GM18873 (cell line): Measurements from ENCODE around the gene CYP2C19.
"Not testable (repeated sequence)": the region's sequence is repeated elsewhere in the genome, so short reads cannot be mapped to it uniquely, and the experiment has no call there.

ENCODE experiments used
- ATAC-seq: cut with Tn5 transposase; IDR thresholded peaks from one replicate; pipeline ENCODE4 v1.9.1; 2021; ENCODE audit warnings: mild to moderate bottlenecking, moderate library complexity, moderate number of reproducible peaks; ENCODE audit not compliant: unreplicated experiment, low FRiP score

CYP2C19 gene

DNA sequence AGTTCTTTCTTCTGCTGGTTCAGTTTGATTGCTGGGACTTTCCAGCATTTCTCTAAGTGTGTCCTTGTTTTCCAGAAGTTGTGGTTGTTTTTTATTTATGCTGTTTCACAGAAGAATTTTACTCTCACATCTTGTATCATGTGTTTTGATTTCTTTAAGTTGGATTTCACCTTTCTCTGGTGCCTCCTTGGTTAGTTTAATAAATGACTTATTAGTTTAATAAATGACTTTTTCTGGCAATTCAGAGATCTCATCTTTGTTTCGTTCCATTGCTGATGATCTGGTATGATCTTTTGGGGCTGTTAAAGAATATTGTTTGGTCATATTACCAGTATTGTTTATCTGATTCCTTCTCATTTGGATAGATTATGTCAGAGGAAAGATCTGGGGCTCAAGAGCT is 116.2 kb downstream of the CYP2C19 start:
- no peak for ATAC-seq

DNA sequence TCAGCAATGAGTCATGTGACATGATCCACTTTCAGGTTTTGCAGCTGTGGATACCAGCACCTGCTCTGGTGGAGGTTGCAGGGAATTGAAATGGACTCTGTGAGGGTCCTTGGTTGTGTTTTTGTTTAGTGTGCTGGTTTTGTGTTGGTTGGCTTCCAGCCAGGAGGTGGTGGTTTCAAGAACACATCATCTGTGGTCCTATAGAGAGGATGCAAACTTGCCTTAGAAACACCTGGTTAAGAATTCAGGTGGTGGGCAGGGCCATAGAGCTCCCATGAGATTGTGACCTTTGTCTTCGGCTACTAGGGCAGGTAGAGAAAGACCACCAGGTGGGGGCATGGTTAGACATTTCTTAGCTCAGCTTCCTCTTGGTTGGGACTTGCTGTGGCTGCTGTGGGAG is 116.7 kb downstream of the CYP2C19 start:
- no peak for ATAC-seq

DNA sequence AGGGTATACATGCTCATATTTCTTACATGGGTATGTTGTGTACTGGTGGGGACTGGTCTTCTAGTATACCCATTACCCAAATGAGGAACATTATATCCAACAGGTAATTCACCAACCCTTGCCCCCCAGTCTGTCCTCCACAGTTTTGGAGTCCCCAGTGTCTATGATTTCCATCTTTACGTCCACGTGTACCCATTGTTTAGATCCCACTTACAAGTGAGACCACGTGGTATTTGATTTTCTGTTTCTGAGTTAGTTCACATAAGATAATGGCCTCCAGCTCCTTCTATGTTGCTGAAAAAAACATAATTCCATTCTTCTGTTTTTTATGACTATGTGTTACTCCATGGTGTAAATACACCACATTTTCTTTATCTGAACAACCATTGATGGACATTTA is 126.6 kb downstream of the CYP2C19 start:
- no peak for ATAC-seq

DNA sequence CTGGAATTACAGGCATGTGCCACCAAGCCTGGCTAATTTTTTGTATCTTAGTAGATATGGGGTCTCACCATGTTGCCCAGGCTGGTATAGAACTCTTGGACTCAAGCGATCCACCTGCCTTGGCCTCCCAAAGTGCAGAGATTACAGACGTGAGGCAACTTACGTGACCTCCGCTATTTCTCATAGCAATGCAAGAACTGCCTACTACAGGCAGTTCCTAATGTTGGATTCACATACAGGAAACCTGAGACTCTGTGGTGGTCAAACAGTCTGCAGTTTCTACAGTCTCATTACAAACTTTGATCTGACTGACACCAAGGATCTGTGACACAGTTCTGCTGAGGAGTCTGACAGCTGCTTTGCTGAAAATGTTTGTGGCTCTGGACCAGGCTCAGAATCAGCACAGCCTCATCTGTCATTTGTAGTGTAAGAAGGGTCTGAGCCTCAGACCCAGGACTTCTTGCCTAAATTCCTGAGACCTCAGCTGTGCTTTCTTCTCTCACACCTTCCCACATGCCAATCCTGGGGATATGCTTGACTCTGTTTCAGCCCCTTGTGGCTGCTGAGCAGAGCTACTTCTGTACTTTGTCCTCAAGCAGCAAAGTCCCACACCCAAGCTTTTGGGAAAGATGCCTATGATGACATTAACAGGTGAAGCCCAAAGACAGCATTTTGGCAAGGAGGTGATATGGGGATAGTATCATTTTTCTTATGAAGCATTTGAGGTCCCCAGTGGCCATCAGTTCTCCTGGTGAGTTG is 128.0 kb downstream of the CYP2C19 start:
- ATAC-seq = no peak

DNA sequence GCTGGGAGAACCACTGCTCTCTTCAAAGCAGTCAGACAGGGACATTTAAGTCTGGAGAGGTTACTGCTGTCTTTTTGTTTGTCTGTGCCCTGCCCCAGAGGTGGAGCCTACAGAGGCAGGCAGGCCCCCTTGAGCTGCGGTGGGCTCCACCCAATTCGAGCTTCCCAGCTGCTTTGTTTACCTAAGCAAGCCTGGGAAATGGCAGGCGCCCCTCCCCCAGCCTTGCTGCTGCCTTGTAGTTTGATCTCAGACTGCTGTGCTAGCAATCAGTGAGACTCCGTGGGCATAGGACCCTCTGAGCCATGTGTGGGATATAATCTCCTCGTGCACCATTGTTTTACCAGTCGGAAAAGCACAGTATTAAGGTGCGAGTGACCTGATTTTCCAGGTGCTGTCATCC is 135.9 kb downstream of the CYP2C19 start:
- ATAC-seq = not testable (repeated sequence)

DNA sequence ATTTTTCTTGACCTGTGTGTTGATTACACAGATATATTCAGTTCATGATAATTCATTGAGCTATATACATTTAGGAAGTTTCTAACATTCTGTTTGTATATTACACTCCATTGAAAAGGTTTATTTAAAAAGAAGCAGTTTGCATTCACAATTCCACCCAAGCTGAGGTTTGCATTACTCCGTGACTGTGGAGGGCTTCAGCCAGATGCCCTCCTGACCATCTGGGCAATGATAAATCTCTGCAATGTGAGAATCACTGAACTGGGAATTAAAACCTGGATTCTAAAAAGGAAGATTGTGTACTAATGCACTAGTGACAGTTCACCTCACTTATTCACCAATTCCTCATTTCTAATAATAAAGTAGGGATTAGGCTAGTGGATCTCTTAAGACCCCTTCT is 139.6 kb downstream of the CYP2C19 start:
- ATAC-seq = no peak

DNA sequence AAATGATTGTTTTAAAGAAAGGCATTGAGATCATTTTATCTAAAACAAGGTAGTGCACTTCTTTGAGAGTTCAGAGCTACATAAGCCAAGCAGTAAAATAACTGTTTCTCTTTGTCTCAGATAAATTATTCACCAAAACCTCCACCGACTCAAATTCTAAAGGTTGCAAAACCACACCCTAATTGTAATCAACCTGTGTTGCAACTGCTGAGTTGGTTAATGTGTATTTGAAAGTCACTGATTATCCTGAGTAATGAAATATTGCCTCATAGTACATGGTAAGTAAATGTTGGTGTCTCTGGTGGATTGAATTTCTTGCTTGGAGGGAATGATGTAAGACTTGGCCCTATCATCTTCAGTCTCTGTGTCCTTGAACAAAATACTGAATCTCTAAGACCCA is 140.1 kb downstream of the CYP2C19 start:
- no peak for ATAC-seq
